HEK293 (cell line): ENCODE measurements around the gene PRKAB2.

Experiments used
- CTCF ChIA-PET: fragments of 350-600 bp; formaldehyde crosslinking; extraction: SDS; loops from one replicate; lab custom pipeline; 2021; ENCODE audit warnings: antibody characterized with exemption; lab: Yijun Ruan, JAX
- POLR2A ChIA-PET: fragments of 300-600 bp; formaldehyde crosslinking; extraction: SDS; loops from one replicate; lab custom pipeline; 2020; ENCODE audit warnings: antibody characterized with exemption, inconsistent platforms; lab: Yijun Ruan, JAX
- H3K27ac ChIP-seq: fragments of 200-500 bp; sonication (Bioruptor generic); 2 replicates; pipeline ENCODE4 v1.5.1; 2014; ENCODE audit warnings: low read depth, low read length, control low read depth, inconsistent platforms; ENCODE audit errors: extremely low read depth
- H3K36me3 ChIP-seq, 2 experiments: fragments of 200-500 bp in 1 of 2; sonication (Bioruptor generic) in 1 of 2; 1 replicate in 1 of 2; 2 replicates in 1 of 2; pipeline ENCODE4 v1.5.1; 2014 to 2017; ENCODE audit warnings: inconsistent platforms in 2 of 2, low read length in 2 of 2; ENCODE audit not compliant: control insufficient read depth in 2 of 2, insufficient read depth in 1 of 2
- H3K4me1 ChIP-seq: fragments of 200-500 bp; sonication (Bioruptor generic); 2 replicates; pipeline ENCODE4 v1.5.1; 2014; ENCODE audit warnings: mild to moderate bottlenecking, low read length, inconsistent platforms; ENCODE audit not compliant: control insufficient read depth, insufficient read depth
- H3K4me3 ChIP-seq: 2 replicates; pipeline ENCODE4 v1.5.1; 2011; ENCODE audit warnings: low read depth, mild to moderate bottlenecking, control low read depth, low read length, moderate library complexity
- H3K9me3 ChIP-seq: fragments of 200-500 bp; sonication (Bioruptor generic); 2 replicates; pipeline ENCODE4 v1.5.1; 2014; ENCODE audit warnings: low read depth, low read length, inconsistent platforms; ENCODE audit not compliant: control insufficient read depth, insufficient read depth
- BCL11A ChIP-seq: fragments of 450-650 bp; formaldehyde crosslinking; IDR thresholded peaks from 2 replicates; pipeline ENCODE4 v1.5.1; 2016; ENCODE audit warnings: low read depth, missing biosample characterization, missing genetic modification characterization
- HOXC10 ChIP-seq: sonication (generic); formaldehyde crosslinking; IDR thresholded peaks from 2 replicates; pipeline ENCODE4 v1.8.1; 2023; ENCODE audit warnings: mild to moderate bottlenecking, missing genetic modification reagents
- IKZF3 ChIP-seq: fragments of 450-650 bp; IDR thresholded peaks from 2 replicates; pipeline ENCODE4 v1.5.0; 2018; ENCODE audit warnings: missing biosample characterization, mild to moderate bottlenecking, missing genetic modification characterization, moderate library complexity
- KLF7 ChIP-seq: fragments of 450-650 bp; formaldehyde crosslinking; IDR thresholded peaks from 2 replicates; pipeline ENCODE4 v1.5.1; 2016; ENCODE audit warnings: missing biosample characterization, missing genetic modification characterization, borderline replicate concordance
- MYNN ChIP-seq: fragments of 450-650 bp; formaldehyde crosslinking; IDR thresholded peaks from 2 replicates; pipeline ENCODE4 v1.5.1; 2016; ENCODE audit warnings: missing biosample characterization, missing genetic modification characterization, borderline replicate concordance
- OVOL3 ChIP-seq: fragments of 450-650 bp; formaldehyde crosslinking; IDR thresholded peaks from 2 replicates; pipeline ENCODE4 v1.5.1; 2016; ENCODE audit warnings: missing biosample characterization, missing genetic modification characterization
- REPIN1 ChIP-seq: fragments of 450-650 bp; formaldehyde crosslinking; IDR thresholded peaks from 2 replicates; pipeline ENCODE4 v1.5.1; 2017; ENCODE audit warnings: missing biosample characterization, missing genetic modification characterization, low read depth
- TCF7L2 ChIP-seq: IDR thresholded peaks from 2 replicates; pipeline ENCODE4 v1.6.1; 2011; ENCODE audit warnings: low read depth, mild to moderate bottlenecking, inconsistent platforms, low read length, moderate library complexity, borderline replicate concordance
- ZBTB11 ChIP-seq: fragments of 450-650 bp; formaldehyde crosslinking; conservative IDR thresholded peaks from 2 replicates; pipeline ENCODE4 v1.5.1; 2016; ENCODE audit warnings: low read depth, missing biosample characterization, missing genetic modification characterization
- ZNF184 ChIP-seq: fragments of 450-650 bp; IDR thresholded peaks from 2 replicates; pipeline ENCODE4 v1.5.1; 2018; ENCODE audit warnings: missing biosample characterization, mild to moderate bottlenecking, missing genetic modification characterization
- ZNF302 ChIP-seq: fragments of 450-650 bp; formaldehyde crosslinking; IDR thresholded peaks from 2 replicates; pipeline ENCODE4 v1.5.1; 2016; ENCODE audit warnings: missing biosample characterization, missing genetic modification characterization, low read depth
- ZNF37A ChIP-seq: fragments of 450-650 bp; IDR thresholded peaks from 2 replicates; pipeline ENCODE4 v1.5.1; 2018; ENCODE audit warnings: missing biosample characterization, missing genetic modification characterization
- ZNF394 ChIP-seq: fragments of 450-650 bp; formaldehyde crosslinking; IDR thresholded peaks from 2 replicates; pipeline ENCODE4 v1.5.1; 2016; ENCODE audit warnings: missing biosample characterization, missing genetic modification characterization, mild to moderate bottlenecking, moderate library complexity, borderline replicate concordance
- ZNF433 ChIP-seq: fragments of 450-650 bp; formaldehyde crosslinking; IDR thresholded peaks from 2 replicates; pipeline ENCODE4 v1.5.1; 2016; ENCODE audit warnings: missing biosample characterization, missing genetic modification characterization, low read depth
- ZNF501 ChIP-seq: fragments of 450-650 bp; formaldehyde crosslinking; IDR thresholded peaks from 2 replicates; pipeline ENCODE4 v1.5.1; 2016; ENCODE audit warnings: missing biosample characterization, missing genetic modification characterization
- ZNF670 ChIP-seq: fragments of 450-650 bp; formaldehyde crosslinking; IDR thresholded peaks from 2 replicates; pipeline ENCODE4 v1.5.1; 2016; ENCODE audit warnings: missing biosample characterization, missing genetic modification characterization, low read depth
- ZNF707 ChIP-seq: fragments of 450-650 bp; formaldehyde crosslinking; IDR thresholded peaks from 2 replicates; pipeline ENCODE4 v1.5.1; 2016; ENCODE audit warnings: missing biosample characterization, missing genetic modification characterization
- ZNF785 ChIP-seq: fragments of 450-650 bp; formaldehyde crosslinking; IDR thresholded peaks from 2 replicates; pipeline ENCODE4 v1.5.1; 2016; ENCODE audit warnings: missing biosample characterization, missing genetic modification characterization
- ZNF837 ChIP-seq: fragments of 450-650 bp; formaldehyde crosslinking; IDR thresholded peaks from 2 replicates; pipeline ENCODE4 v1.5.1; 2016; ENCODE audit warnings: missing biosample characterization, missing genetic modification characterization
- TF ChIP-seq, protein P1 (sequence below): fragments of 450-650 bp; formaldehyde crosslinking; IDR thresholded peaks from 2 replicates; pipeline ENCODE4 v1.5.1; 2016; ENCODE audit warnings: missing biosample characterization, missing genetic modification characterization, low read depth
- TF ChIP-seq, protein P2 (sequence below): fragments of 450-650 bp; formaldehyde crosslinking; IDR thresholded peaks from 2 replicates; pipeline ENCODE4 v1.5.1; 2016; ENCODE audit warnings: missing biosample characterization, missing genetic modification characterization
- TF ChIP-seq, protein P3 (sequence below): fragments of 450-650 bp; formaldehyde crosslinking; IDR thresholded peaks from 2 replicates; pipeline ENCODE4 v1.5.1; 2016; ENCODE audit warnings: missing biosample characterization, missing genetic modification characterization
- TF ChIP-seq, protein P4 (sequence below): fragments of 450-650 bp; formaldehyde crosslinking; IDR thresholded peaks from 2 replicates; pipeline ENCODE4 v1.5.1; 2016; ENCODE audit warnings: missing biosample characterization, missing genetic modification characterization, borderline replicate concordance

Gene PRKAB2

DNA sequence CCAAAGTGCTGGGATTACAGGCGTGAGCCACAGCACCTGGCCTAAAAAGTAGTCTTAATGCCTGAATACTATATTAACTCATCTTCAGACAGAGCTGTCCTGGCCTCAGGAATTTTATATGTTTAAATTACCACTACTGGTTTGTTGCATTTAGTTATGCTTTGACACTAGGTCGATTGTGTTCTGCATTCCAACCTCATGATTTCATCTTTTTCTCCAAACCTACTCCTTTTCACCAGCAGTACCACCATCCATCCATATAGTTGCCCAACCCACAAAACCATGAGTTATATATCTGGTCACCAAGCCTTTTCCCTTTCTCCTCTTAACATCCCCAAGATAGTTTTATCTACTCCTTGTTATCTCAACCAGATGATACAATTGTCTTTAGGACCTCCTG, 30.3 kb upstream of the PRKAB2 start:
- ChIA-PET POLR2A (no interaction called here), CTCF (no interaction called here)
- Histone ChIP-seq H3K36me3 (no peaks in the 10 kb centered on the region), H3K27ac (no peak overlapping the region), H3K4me1 (no peaks in the 10 kb centered on the region), H3K9me3 (no peaks in the 10 kb centered on the region), H3K4me3 (no peak overlapping the region)
- TF ChIP-seq OVOL3 (tag by site-specific recombination) (no peak), ZNF785 (tag by site-specific recombination) (no peak), MYNN (no peak), ZNF837 (tag by site-specific recombination) (no peak), ZNF394 (no peak), ZNF184 (no peak)
- TF ChIP-seq, protein P1, sequence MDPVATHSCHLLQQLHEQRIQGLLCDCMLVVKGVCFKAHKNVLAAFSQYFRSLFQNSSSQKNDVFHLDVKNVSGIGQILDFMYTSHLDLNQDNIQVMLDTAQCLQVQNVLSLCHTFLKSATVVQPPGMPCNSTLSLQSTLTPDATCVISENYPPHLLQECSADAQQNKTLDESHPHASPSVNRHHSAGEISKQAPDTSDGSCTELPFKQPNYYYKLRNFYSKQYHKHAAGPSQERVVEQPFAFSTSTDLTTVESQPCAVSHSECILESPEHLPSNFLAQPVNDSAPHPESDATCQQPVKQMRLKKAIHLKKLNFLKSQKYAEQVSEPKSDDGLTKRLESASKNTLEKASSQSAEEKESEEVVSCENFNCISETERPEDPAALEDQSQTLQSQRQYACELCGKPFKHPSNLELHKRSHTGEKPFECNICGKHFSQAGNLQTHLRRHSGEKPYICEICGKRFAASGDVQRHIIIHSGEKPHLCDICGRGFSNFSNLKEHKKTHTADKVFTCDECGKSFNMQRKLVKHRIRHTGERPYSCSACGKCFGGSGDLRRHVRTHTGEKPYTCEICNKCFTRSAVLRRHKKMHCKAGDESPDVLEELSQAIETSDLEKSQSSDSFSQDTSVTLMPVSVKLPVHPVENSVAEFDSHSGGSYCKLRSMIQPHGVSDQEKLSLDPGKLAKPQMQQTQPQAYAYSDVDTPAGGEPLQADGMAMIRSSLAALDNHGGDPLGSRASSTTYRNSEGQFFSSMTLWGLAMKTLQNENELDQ (tag by site-specific recombination): no peak

DNA sequence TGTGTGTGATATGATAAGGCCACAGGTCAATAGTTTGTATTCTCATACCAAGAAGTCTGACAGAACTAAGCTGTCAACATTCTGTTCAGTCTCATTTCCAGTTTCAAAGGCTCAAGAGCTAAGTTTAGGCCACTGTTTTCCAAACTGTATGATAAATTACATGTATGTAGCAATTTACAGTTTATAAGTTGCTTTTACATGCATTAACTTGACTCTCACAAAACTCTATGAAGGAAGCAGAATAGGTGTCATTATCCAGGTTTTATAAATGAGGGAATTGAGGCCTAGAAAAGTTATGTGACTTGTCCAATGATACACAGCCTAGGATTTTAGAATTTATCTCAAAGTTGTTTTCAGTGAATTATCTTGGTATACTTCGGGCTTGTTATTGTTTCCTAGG, 29.5 kb upstream of the PRKAB2 start:
- no peaks in the 10 kb centered on the region for H3K36me3 ChIP-seq
- no peaks in the 10 kb centered on the region for H3K9me3 ChIP-seq
- CTCF ChIA-PET: no interaction called here
- H3K4me3 ChIP-seq: no peak overlapping the region
- no peak for TF ChIP-seq ZBTB11 (tag by site-specific recombination)
- TF ChIP-seq, protein P2, sequence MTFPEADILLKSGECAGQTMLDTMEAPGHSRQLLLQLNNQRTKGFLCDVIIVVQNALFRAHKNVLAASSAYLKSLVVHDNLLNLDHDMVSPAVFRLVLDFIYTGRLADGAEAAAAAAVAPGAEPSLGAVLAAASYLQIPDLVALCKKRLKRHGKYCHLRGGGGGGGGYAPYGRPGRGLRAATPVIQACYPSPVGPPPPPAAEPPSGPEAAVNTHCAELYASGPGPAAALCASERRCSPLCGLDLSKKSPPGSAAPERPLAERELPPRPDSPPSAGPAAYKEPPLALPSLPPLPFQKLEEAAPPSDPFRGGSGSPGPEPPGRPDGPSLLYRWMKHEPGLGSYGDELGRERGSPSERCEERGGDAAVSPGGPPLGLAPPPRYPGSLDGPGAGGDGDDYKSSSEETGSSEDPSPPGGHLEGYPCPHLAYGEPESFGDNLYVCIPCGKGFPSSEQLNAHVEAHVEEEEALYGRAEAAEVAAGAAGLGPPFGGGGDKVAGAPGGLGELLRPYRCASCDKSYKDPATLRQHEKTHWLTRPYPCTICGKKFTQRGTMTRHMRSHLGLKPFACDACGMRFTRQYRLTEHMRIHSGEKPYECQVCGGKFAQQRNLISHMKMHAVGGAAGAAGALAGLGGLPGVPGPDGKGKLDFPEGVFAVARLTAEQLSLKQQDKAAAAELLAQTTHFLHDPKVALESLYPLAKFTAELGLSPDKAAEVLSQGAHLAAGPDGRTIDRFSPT: no peak
- no peak overlapping the region for H3K27ac ChIP-seq
- POLR2A ChIA-PET: no interaction called here
- H3K4me1 ChIP-seq: no peaks in the 10 kb centered on the region

- TF ChIP-seq ZNF707 (tag by site-specific recombination): no peak
- TF ChIP-seq, protein P3, sequence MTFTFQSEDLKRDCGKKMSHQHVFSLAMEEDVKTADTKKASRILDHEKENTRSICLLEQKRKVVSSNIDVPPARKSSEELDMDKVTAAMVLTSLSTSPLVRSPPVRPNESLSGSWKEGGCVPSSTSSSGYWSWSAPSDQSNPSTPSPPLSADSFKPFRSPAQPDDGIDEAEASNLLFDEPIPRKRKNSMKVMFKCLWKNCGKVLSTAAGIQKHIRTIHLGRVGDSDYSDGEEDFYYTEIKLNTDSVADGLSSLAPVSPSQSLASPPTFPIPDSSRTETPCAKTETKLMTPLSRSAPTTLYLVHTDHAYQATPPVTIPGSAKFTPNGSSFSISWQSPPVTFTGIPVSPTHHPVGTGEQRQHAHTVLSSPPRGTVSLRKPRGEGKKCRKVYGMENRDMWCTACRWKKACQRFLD: no peak
- no peak for TF ChIP-seq ZNF670
- no peak for TF ChIP-seq BCL11A
- no peak for TF ChIP-seq IKZF3
- TF ChIP-seq, protein P4, sequence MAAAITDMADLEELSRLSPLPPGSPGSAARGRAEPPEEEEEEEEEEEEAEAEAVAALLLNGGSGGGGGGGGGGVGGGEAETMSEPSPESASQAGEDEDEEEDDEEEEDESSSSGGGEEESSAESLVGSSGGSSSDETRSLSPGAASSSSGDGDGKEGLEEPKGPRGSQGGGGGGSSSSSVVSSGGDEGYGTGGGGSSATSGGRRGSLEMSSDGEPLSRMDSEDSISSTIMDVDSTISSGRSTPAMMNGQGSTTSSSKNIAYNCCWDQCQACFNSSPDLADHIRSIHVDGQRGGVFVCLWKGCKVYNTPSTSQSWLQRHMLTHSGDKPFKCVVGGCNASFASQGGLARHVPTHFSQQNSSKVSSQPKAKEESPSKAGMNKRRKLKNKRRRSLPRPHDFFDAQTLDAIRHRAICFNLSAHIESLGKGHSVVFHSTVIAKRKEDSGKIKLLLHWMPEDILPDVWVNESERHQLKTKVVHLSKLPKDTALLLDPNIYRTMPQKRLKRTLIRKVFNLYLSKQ: no peak
- no peak for TF ChIP-seq HOXC10
- no peak for TF ChIP-seq TCF7L2
- no peak for TF ChIP-seq ZNF302 (tag by site-specific recombination)
- no peak for TF ChIP-seq ZNF37A (tag by site-specific recombination)
- no peak for TF ChIP-seq ZNF394
- TF ChIP-seq ZNF433 (tag by site-specific recombination): no peak
- no peak for TF ChIP-seq ZNF501 (tag by site-specific recombination)
- no peak for TF ChIP-seq KLF7 (tag by site-specific recombination)
- no peak for TF ChIP-seq REPIN1
- H3K27ac ChIP-seq: no peak overlapping the region
- no peaks in the 10 kb centered on the region for H3K36me3 ChIP-seq
- POLR2A ChIA-PET: no interaction called here
- no peaks in the 10 kb centered on the region for H3K4me1 ChIP-seq
- CTCF ChIA-PET: no interaction called here
- H3K9me3 ChIP-seq: no peaks in the 10 kb centered on the region
- no peak overlapping the region for H3K4me3 ChIP-seq
These were observed 29.0 kb upstream of the PRKAB2 start for GRCh38 chr1:147201276-147201675.
